Sciatic nerve (tissue), 2 donors: ENCODE measurements around the gene MFSD11. TPM values are rescaled to one million over a fixed set of nuclear protein-coding genes. Genes with fewer than 3 reads are reported as not detected.
"Not testable (repeated sequence)": the region's sequence is repeated elsewhere in the genome, so short reads cannot be mapped to it uniquely, and the experiment has no call there.

Experiments
- ATAC-seq: fragments of 200-7000 bp; cut with Tn5 transposase; one replicate; pipeline ENCODE4 v1.9.1; 2020; ENCODE audit warnings: mild to moderate bottlenecking, moderate library complexity
- DNase-seq: peaks from one replicate; pipeline ENCODE4 v3.0.0-alpha.2; 2020; ENCODE audit warnings: low spot score
- intact Hi-C: fragments of 100-400 bp; cut with DNase I; formaldehyde crosslinking; loops from one replicate; pipeline ENCODE4 v1.14.2; 2022
- total RNA-seq: library from RNA; stranded (reverse); fragmentation: NEBNext Ultra II Directional; extraction: Animal tissue kit (Norgen Biotek cat#: 25700); gene quantifications from one replicate; pipeline ENCODE4 v1.2.1, GENCODE V29; 2021
- donor health status: DM: no; HTN: no; CAD: no.
- donor health status: DM: no; HTN: no; CAD: no.

The MFSD11 gene
- 30.3 TPM for total RNA-seq

- DNase-seq (peak; percentile 95), ATAC-seq (peak; percentile 91)
- intact Hi-C loops, result no loop called here
Observed at GRCh38 chr17:76737676-76738467, at the start of gene MFSD11. TSS of gene MFSD11 (plus strand) at chr17:76738119. CDS start at chr17:76738353, 234 bp downstream.

- ATAC-seq (peak; percentile 32), DNase-seq (no peak)
- intact Hi-C loops, result no loop called here
Observed at GRCh38 chr17:76688165-76688622, 49.7 kb upstream of the MFSD11 start.

- DNase-seq, result no peak
- intact Hi-C loops, result no loop called here
- no peak for ATAC-seq
Observed at GRCh38 chr17:76689859-76690258, 48.1 kb upstream of the MFSD11 start.

- ATAC-seq, result no peak
- intact Hi-C loops, result no loop called here
Observed at GRCh38 chr17:76690596-76691280, 47.2 kb upstream of the MFSD11 start.

GRCh38 chr17:76691379-76692191, 46.3 kb upstream of the MFSD11 start:
- no peak for ATAC-seq
- DNase-seq, result no peak
- intact Hi-C loops, result no loop called here

More at GRCh38 chr17:76690596-76691280, 47.2 kb upstream of the MFSD11 start:
- no peak for DNase-seq

- no peak for DNase-seq
- intact Hi-C loops, result no loop called here
- no peak for ATAC-seq
Observed at GRCh38 chr17:76695059-76695831, 42.7 kb upstream of the MFSD11 start.

- intact Hi-C loops, result no loop called here
- DNase-seq, result no peak
- no peak for ATAC-seq
Observed at GRCh38 chr17:76696763-76697701, 40.9 kb upstream of the MFSD11 start.

- no peak for ATAC-seq
- intact Hi-C loops, result no loop called here
- DNase-seq, result no peak
Observed at GRCh38 chr17:76697702-76698465, 40.0 kb upstream of the MFSD11 start.

- ATAC-seq, DNase-seq, intact Hi-C loops: not testable (repeated sequence)
Observed at GRCh38 chr17:76698466-76698977, 39.4 kb upstream of the MFSD11 start.

GRCh38 chr17:76700270-76700616, 37.7 kb upstream of the MFSD11 start:
- intact Hi-C loops, result no loop called here
- ATAC-seq (peak; percentile 34), DNase-seq (no peak)

GRCh38 chr17:76700617-76701470, 37.1 kb upstream of the MFSD11 start:
- DNase-seq, result no peak
- peak; percentile 93 for ATAC-seq
- intact Hi-C loops, result no loop called here

- peak; percentile 13 for ATAC-seq
- DNase-seq, result no peak
- intact Hi-C loops, result no loop called here
Observed at GRCh38 chr17:76701471-76701967, 36.4 kb upstream of the MFSD11 start.

GRCh38 chr17:76702076-76702475, 35.8 kb upstream of the MFSD11 start:
- intact Hi-C loops, result no loop called here
- ATAC-seq (no peak), DNase-seq (no peak)

- no peak for ATAC-seq
- no peak for DNase-seq
- intact Hi-C loops, result no loop called here
Observed at GRCh38 chr17:76702941-76703637, 34.8 kb upstream of the MFSD11 start.

- intact Hi-C loops, result no loop called here
- ATAC-seq, result no peak
- no peak for DNase-seq
Observed at GRCh38 chr17:76704805-76705204, 33.1 kb upstream of the MFSD11 start.
